HG02852 (cell line): ENCODE measurements around the gene EGFR.

Experiments
- ATAC-seq: cut with Tn5 transposase; IDR thresholded peaks from one replicate; pipeline ENCODE4 v1.9.1; 2021; ENCODE audit warnings: mild to moderate bottlenecking, moderate library complexity; ENCODE audit not compliant: unreplicated experiment

Gene EGFR

GRCh38 chr7:55240418-55241142 lies 221.8 kb downstream of the EGFR start:
- ATAC-seq: no peak

DNA sequence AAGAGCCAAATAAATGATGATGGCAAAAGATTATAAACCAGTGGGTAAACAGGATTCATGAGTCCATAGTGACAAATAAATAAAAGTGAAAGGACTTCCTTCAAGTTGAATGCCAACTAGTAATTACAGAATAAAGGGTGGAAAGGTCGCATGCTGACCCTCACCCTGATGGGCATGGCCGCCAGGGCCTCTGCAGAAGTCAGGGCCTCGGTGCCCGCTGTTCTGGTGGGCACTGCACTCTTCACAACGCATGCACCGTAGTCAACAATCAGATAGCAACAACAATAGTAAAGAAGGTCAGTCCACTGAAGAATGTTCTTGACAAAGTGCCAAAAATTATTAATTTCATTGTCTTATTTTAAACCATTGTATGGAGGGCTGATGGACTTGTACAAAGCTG lies 223.1 kb downstream of the EGFR start:
- ATAC-seq: no peak

GRCh38 chr7:55242613-55243012 lies 223.8 kb downstream of the EGFR start:
- no peak for ATAC-seq

DNA sequence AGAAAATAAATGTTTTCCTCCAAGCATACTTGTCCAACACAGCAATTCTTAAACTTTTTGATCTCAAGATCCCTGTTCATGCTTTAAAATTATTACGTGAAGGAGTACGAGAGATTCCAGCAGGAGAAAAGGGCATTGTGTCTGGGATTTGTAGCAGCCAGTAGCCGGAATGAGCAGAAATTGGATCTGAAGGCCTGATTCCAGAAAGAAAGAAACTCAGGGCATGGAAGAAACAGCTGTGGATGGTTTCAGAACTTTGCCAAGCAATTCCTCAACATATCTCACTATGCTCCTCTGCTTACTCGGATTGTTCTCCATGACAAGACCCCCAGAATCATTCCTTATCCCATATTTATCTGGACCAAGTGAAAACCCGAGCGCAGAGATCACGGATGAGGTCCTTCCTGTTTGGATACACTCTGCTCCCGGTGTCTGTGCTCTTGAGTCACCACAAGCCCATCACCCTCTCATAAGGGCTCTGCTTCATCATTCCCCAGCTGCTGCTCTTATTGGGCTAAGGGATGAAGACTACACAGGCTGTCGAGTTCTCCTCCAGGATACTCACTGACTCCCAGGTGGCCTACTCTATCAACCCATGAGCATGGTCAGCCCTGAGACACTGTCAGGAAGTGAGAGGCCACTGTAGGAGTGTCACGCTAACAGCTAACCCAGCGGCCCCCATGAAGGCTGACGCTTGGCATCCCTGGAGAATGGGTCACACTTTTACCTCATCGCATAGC lies 225.4 kb downstream of the EGFR start:
- ATAC-seq: no peak

DNA sequence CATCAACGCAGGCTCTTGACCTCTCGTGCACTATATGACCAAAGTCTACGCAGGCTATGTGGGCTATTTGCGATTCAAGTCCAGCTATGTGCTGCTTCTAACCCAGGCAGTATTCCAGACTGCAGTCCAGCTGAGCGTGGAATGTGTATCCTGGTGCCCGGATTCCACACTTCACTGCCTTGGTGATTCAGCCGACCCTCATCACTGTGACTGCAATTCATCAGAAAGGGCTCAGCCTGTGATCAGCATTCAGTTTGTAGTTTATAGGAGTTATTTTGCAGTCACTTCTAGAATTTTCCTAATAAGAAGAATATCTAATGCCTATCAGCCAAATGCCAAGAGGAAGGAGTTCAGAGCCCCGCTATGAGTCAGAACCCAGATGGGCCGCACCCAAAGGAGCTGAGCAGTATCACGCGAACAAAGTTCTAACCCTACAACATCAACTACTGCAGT lies 226.5 kb downstream of the EGFR start:
- no peak for ATAC-seq

- no peak for ATAC-seq
These were observed 227.4 kb downstream of the EGFR start for GRCh38 chr7:55246171-55246570.

DNA sequence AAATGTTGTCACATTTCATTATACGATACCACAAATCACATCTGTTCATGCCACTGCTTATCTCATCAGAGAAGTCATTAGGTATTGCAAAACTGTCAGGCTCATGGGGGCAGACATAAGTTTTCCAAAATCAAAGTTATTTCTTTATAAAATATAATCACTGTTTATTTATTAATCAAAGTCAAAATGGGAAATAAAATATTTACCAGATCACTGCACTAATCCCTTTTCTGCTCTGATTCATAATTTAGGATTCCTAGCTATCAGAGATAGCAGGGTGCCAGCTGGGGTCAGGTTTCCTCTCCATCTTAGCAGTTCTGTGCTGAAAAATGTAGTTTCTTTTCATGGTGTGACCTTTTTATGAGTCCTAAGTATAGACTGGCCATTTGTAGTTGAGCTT lies 228.6 kb downstream of the EGFR start:
- ATAC-seq: no peak

- no peak for ATAC-seq
These were observed 229.7 kb downstream of the EGFR start for GRCh38 chr7:55248526-55248925.

DNA sequence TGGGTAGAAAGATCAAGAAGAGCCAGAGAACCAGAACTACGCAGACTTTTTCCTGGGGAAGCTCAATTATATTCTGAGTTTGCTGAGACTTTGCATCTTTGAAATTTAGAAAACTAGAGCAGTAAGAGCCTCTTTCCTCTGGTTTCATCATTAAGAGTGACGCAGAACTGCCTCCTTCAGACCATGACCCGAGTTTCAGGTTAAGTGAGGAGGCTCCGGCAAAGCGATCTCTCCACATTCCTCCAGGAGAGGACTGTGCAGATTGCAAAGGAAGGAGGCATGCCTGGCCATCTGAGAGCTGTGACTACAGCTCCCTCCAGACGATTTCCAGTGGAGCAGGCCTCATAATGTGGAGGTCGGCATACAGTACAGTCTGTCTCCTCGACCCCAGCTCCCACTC lies 230.5 kb downstream of the EGFR start:
- no peak for ATAC-seq

DNA sequence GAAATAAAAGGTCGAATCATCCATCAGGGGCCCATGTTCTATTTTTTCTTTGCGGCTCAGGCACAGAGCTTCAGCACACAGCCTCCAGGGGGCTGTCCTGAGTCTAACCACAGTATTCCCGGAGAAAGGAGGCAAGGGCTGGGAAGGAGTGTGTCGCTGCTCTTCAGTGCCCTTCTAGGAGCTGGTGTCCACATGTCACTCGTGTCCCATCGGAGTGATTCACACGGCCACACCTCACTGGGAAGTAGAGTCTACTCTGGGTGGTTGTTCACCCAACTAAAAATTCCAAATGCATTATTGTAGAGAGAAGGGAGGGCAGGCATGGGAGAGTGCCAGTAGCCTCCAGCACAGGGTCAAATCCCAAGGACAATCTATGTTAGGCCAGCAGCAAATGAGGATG lies 231.5 kb downstream of the EGFR start:
- no peak for ATAC-seq

- no peak for ATAC-seq
These were observed 232.5 kb downstream of the EGFR start for GRCh38 chr7:55251313-55251712.

GRCh38 chr7:55251911-55252310 lies 233.1 kb downstream of the EGFR start:
- ATAC-seq: no peak

DNA sequence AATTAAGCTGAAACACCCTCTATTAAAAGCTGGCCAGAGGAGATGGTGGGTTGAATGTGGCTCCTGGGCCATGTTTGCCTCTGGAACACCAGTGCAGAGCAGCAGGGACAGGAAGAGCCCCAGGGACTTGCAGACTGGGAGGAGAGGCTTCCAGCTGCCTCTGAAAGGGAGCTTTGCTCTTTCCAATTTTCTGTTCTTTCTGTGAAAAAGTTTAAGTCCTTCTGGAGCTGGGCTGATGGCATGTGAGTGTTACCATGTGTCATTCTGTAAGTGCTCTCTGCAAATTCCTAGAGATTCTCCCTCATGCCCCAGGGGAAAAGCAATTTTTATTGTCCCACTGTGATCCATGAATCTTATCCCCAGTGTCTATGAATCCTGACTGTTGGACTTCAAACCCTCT lies 233.6 kb downstream of the EGFR start:
- ATAC-seq: no peak

GRCh38 chr7:55253188-55253587 lies 234.4 kb downstream of the EGFR start:
- no peak for ATAC-seq

- no peak for ATAC-seq
These were observed 235.4 kb downstream of the EGFR start for GRCh38 chr7:55254242-55254595.

DNA sequence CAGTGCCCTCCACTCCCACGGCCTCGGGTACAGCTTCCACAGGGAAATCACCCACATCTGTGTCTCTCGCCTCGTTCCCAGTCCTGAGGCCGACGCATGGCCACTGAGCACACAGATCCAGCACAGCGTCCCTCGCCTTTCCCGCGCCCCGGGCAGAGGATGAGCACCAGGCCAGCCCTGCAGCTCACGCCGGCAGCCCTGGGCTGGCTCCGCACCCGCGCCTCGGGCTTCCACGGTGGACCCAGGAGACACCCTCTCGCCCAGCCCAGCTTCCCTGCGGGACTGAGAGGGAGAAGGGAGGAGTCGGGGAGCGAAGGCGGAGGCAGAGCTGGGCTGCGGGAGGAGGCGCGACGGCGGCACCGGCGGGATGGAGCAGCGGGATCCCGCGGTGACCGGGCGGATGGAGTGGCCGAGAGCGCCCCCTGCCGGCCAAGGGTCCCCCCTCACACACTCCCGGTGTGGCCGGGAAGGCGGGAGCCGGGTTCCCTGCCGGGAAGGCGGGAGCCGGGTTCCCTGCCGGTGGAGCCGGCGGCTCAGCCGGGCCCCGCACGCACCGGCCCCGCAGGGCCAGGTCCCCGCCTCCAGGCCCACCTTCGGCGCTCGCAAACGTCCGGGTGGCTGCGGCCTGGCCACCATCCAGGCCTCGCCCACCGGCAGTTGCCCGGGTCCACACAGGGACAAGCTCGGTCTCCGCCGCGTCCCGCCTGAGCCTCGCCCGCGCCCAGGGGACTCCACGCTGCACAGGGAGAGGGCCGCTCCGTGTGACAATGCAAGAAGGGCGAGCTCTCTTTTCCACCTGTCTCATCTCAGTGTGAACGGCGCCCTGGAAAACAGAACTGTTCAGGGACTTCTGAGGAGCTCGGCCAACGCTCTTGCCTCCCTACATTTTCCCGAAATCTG lies 236.0 kb downstream of the EGFR start:
- peak; percentile 74 for ATAC-seq

DNA sequence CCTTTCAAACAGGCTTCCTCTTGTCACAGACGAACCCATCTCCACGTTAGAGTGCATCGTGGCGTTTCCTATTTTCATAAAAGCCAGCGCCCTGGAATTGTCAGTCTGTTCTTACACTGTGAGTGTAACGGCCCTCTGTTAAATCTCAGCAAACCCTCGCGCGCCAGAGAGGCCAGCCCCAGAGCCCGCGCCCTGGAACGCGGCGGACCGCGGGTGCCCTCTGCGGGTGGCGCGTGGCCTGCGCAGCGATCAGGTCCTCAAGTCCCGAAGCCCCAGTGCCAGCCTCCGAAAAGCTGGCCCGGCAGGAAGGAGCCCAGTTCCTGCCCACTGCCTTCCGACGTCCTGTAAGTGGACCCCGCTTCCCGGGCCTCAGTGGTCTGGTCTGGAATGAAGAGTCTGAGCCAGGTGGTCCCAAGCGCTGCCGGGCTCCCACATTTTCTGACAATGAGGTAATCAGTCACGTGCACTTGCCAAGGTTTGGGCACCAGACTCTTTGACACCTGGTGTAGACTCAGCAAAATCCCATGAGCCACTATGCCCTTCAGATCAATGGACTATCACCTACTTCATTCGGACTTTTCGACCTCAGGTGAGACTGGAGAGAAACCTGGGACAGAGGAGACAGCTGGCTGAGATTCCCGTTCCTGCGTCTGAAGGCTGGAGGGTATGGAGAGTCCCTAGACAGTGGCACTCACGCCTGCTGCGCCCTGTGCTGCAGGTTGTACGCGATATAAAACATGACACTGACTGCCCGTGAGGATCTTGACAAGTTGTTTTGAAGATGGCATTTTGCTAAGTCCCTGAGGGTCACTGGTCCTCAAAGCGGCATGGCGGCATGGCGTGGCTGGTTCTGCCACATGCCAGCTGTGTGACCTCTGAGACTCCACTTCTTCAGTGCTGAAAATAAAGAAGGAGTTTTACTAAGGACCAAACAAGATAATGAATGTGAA lies 237.0 kb downstream of the EGFR start:
- ATAC-seq: peak; percentile 85

- no peak for ATAC-seq
These were observed 239.8 kb downstream of the EGFR start for GRCh38 chr7:55258631-55259030.

- no peak for ATAC-seq
These were observed 241.4 kb downstream of the EGFR start for GRCh38 chr7:55260171-55260570.

DNA sequence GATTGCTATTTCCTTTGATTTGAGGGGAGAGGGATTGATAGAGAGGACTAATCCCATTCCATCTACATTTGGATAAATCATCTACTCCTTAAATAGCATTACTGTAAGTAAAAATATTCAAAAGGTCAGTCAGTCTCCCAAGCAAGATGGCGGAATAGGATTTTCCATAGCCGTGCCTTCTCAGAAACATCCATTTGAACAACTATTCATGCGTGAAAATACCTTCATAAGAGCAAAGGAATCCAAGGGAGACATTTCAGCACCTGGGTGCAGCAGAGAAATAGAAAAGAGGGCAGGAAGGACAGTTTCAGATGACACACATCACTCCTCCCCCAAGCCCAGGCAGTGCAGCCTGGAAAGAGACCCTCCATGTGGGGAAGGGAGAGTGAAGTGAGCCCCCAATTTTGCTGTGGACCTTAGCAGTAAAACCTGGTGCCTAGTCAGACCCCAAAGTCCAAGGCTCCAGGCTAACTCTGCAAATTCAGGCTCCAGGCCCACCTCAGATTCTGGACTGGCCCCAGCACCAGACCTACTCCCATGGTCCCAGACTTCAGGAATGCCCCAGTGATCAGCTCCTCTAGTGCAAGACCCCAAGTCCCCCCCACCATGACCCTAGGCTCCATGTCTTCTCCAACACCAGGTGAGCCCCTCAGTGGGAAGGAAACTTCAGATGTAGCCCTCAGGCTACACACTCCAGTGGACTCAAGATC lies 242.0 kb downstream of the EGFR start:
- no peak for ATAC-seq
